Epithelial cell of esophagus (primary cell): Measurements from ENCODE around the gene ARHGEF28.

Experiments
- DNase-seq: peaks from one replicate; pipeline ENCODE4 v3.0.0; 2010; ENCODE audit warnings: low read depth
- H3K4me3 ChIP-seq: 2 replicates; pipeline ENCODE4 v1.5.1; 2011; ENCODE audit warnings: mild to moderate bottlenecking, low read length, control low read depth
- TF ChIP-seq, protein P1 (sequence below): IDR thresholded peaks from 2 replicates; pipeline ENCODE4 v1.5.1; 2011; ENCODE audit warnings: low read depth, mild to moderate bottlenecking, low read length, control low read depth, inconsistent platforms; ENCODE audit not compliant: insufficient read depth; ENCODE audit errors: missing control alignments

Gene ARHGEF28

GRCh38 chr5:73894860-73895259, 268.9 kb downstream of the ARHGEF28 start:
- H3K4me3 ChIP-seq = no peak overlapping the region
- DNase-seq = no peak
- TF ChIP-seq, protein P1, sequence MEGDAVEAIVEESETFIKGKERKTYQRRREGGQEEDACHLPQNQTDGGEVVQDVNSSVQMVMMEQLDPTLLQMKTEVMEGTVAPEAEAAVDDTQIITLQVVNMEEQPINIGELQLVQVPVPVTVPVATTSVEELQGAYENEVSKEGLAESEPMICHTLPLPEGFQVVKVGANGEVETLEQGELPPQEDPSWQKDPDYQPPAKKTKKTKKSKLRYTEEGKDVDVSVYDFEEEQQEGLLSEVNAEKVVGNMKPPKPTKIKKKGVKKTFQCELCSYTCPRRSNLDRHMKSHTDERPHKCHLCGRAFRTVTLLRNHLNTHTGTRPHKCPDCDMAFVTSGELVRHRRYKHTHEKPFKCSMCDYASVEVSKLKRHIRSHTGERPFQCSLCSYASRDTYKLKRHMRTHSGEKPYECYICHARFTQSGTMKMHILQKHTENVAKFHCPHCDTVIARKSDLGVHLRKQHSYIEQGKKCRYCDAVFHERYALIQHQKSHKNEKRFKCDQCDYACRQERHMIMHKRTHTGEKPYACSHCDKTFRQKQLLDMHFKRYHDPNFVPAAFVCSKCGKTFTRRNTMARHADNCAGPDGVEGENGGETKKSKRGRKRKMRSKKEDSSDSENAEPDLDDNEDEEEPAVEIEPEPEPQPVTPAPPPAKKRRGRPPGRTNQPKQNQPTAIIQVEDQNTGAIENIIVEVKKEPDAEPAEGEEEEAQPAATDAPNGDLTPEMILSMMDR = no peak

GRCh38 chr5:73895471-73895870, 269.5 kb downstream of the ARHGEF28 start:
- no peak for DNase-seq

GRCh38 chr5:73896097-73896496, 270.1 kb downstream of the ARHGEF28 start:
- H3K4me3 ChIP-seq = no peak overlapping the region
- TF ChIP-seq, protein P1 = no peak
- DNase-seq = no peak

More at GRCh38 chr5:73895471-73895870, 269.5 kb downstream of the ARHGEF28 start:
- TF ChIP-seq, protein P1 = no peak
- H3K4me3 ChIP-seq = no peak overlapping the region

DNA sequence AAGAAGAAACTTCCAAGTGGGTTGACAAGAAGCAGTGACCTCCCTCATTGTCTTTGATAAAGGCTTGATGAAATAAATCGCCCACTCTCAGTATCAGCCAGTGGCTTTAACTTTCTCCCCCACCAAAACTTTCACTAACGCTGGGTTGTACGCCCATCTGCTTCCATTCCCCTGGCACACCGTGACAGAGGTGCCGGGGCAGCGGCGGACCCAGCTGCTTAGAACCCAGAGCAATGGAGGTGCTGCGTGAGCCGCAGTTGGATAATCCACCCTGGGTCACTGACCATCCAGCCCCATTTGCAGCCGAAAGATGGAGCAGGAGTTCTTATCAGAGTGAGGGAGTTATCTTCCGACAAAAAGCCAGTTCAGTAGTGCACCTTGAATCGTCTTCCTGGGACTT, 270.7 kb downstream of the ARHGEF28 start:
- H3K4me3 ChIP-seq = no peak overlapping the region
- no peak for DNase-seq
- TF ChIP-seq, protein P1 = no peak

DNA sequence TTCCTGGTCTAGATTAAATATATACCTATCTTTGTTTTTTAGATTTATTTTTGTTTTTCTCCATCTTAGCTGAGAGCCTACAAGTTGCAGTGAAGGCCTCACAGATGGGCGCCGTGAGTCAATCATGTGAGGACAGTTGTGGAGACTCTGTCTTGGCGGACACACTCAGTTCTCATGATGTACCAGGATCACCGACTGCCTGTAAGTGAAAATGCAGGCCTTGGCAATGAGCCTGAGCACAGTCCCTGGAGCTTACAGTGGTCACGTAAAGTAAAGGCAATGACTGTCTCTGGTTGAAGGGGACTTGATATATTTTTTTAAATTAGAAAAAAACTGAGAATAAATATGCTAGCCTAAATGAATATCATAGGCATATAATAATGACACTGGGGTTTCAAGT, 271.9 kb downstream of the ARHGEF28 start:
- TF ChIP-seq, protein P1 = no peak
- no peak for DNase-seq
- H3K4me3 ChIP-seq = no peak overlapping the region

GRCh38 chr5:73899055-73899454, 273.1 kb downstream of the ARHGEF28 start:
- DNase-seq = no peak
- TF ChIP-seq, protein P1 = no peak
- H3K4me3 ChIP-seq = no peak overlapping the region

- TF ChIP-seq, protein P1 = no peak
- H3K4me3 ChIP-seq = no peak overlapping the region
- no peak for DNase-seq
Observed at GRCh38 chr5:73899916-73900315, 273.9 kb downstream of the ARHGEF28 start.
